Measurements from ENCODE around the gene LRRC74B.
"Not testable (repeated sequence)": the region's sequence is repeated elsewhere in the genome, so short reads cannot be mapped to it uniquely, and the experiment has no call there.

The LRRC74B gene

DNA sequence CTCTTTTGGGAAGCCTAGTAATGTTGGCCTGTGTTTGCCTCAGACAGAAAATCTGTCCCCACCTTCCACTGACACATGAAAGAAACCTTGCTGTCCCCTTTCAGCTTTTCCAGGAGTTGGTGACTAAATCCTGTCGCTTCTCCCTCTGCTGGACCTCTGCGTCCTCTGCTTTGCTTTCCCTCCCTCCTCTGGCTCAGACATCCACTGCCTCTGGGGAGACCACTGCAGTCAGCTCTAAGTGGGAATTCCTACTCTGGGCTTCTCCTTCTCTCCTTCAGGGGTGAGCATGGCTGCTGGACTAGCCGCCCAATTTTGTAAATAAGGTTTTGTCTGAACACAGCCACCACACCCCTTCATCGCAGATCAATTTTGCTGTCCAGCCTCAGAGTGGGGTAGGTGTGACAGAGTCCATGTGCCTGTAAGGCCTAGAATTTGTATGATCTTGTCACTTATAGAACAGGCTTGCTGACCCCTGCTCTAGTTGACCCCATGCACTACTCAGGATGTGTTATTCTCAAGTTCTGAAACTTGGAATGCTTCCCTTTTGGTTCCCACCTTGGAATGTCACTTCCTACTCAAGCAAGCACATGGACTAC is 23.0 kb downstream of the LRRC74B start:
- TF ChIP-seq, protein P1, sequence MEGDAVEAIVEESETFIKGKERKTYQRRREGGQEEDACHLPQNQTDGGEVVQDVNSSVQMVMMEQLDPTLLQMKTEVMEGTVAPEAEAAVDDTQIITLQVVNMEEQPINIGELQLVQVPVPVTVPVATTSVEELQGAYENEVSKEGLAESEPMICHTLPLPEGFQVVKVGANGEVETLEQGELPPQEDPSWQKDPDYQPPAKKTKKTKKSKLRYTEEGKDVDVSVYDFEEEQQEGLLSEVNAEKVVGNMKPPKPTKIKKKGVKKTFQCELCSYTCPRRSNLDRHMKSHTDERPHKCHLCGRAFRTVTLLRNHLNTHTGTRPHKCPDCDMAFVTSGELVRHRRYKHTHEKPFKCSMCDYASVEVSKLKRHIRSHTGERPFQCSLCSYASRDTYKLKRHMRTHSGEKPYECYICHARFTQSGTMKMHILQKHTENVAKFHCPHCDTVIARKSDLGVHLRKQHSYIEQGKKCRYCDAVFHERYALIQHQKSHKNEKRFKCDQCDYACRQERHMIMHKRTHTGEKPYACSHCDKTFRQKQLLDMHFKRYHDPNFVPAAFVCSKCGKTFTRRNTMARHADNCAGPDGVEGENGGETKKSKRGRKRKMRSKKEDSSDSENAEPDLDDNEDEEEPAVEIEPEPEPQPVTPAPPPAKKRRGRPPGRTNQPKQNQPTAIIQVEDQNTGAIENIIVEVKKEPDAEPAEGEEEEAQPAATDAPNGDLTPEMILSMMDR (IDR thresholded peaks at IDR 0.05; ENCODE audit: low read depth, low read length): no peak
- TF ChIP-seq, protein P2, sequence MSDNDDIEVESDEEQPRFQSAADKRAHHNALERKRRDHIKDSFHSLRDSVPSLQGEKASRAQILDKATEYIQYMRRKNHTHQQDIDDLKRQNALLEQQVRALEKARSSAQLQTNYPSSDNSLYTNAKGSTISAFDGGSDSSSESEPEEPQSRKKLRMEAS (IDR thresholded peaks at IDR 0.05; ENCODE audit: low read depth, low read length): no peak
- no peak for TF ChIP-seq POLR2A (IDR thresholded peaks at IDR 0.05; ENCODE audit: extremely low read depth, insufficient read length)
- no peak for TF ChIP-seq MYC (IDR thresholded peaks at IDR 0.05; ENCODE audit: low read depth, low read length)
- DNase-seq (ENCODE audit: low read depth): no peak
- no peak overlapping the region for H3K4me3 ChIP-seq (ENCODE audit: low read depth, low read length)

DNA sequence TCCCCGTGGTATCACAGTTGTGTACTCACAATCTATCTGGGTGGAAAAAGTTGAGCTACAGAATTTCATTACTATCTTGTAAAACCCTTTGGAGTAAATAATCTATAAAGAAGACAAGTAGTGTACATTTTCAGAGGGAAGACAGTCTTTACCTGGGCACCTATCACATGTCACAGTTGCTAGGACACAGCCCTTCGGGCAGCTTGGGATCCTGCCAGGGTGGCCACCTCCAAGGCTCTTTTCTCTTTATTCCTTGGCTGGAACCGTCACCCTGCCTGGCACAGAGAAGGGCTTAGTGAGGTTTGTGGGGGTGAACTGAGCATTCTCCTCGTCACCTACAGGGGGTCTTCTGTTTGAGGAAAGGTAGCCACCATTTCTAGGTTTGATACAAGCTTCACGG is 23.6 kb downstream of the LRRC74B start:
- H3K4me3 ChIP-seq (ENCODE audit: low read depth, low read length): no peak overlapping the region
- DNase-seq (ENCODE audit: low read depth): no peak
- TF ChIP-seq POLR2A (IDR thresholded peaks at IDR 0.05; ENCODE audit: extremely low read depth, insufficient read length): no peak
- TF ChIP-seq, protein P2 (IDR thresholded peaks at IDR 0.05; ENCODE audit: low read depth, low read length): no peak
- TF ChIP-seq, protein P1 (IDR thresholded peaks at IDR 0.05; ENCODE audit: low read depth, low read length): no peak
- TF ChIP-seq MYC (IDR thresholded peaks at IDR 0.05; ENCODE audit: low read depth, low read length): no peak

DNA sequence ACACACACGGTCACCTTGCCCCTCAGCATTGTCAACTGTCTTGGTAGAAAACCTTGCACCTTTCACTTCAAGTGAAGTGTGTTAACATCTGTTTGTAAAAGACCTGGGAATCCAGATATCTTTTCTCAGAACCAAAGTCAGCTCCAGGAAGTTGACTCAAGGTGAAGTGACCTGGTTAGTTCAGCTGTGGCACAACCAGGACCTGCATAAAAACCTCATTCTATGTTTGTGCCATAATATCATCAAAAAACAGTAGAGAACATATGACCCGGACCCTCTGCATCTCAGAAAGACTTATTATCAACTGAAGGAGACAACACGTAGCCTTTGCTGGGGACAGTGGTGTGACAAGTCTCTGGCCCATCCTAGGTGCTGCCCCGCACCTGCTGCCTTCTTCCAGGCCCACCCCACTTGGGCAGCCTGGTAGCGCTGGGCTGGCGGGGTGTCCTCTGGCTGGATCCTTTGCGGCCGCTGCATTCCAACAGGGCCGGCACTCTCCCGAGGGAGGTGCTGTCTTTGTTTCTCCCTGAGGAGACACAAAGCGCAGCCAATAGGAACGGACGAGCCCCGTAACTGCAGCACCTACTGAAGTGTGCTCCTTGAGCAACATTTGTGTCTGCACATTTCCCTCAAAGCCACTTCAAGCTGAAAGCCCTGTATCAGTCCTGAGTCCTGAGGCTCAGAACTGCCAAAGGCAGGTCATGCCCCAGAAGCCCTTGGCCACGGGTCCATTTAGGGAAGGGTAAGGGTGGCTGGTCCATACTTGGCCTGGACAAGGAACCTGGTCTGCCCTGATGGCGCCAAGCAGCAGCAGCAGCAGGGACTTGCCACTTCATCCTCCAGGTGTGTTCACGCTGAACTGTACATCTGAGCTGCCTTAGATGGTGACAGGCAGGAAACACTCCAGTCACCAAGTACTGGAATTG is 25.2 kb downstream of the LRRC74B start:
- no peak overlapping the region for H3K4me3 ChIP-seq (ENCODE audit: low read depth, low read length)
- no peak for TF ChIP-seq MYC (IDR thresholded peaks at IDR 0.05; ENCODE audit: low read depth, low read length)
- TF ChIP-seq, protein P2 (IDR thresholded peaks at IDR 0.05; ENCODE audit: low read depth, low read length): no peak
- no peak for TF ChIP-seq POLR2A (IDR thresholded peaks at IDR 0.05; ENCODE audit: extremely low read depth, insufficient read length)
- TF ChIP-seq, protein P1 (IDR thresholded peaks at IDR 0.05; ENCODE audit: low read depth, low read length): no peak
- no peak for DNase-seq (ENCODE audit: low read depth)

DNA sequence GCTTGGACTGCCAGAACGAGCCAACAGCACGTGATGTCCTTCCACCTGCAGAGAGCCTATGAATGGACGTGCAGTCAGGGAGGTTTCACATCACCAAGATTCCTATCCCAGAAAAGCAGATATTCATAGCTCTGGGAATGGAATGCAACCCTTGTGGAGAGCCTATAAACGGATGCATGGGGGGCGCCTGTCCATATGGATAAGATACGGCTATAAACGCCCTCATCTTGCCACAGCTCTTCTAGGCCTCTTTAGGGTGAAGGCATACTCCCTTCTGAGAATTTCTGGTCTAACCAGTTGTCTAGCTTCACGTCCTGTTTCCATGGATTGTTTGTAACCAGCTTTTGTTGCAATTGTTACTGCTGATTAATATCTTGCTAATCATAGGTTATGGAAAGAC is 26.1 kb downstream of the LRRC74B start:
- not testable (repeated sequence) for H3K4me3 ChIP-seq (ENCODE audit: low read depth, low read length); DNase-seq (ENCODE audit: low read depth)

DNA sequence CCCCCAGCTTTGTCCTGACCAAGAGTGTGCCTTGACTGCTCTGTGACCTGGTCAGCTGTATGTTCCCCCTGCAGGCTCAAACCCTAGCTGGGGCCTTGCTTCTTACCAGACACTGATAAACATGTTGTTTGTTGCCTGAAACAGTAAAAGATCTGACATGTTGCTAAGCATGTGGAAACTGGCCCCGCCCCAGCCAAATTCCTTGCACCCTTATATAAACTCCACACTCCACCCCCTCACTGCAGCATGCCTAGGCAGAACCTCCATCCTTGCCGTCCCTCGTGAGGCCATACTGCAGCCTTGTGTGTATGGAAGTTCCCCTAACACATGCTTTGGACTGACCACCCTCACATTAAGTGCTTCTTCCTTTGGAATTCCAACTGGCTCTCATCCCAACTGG is 27.3 kb downstream of the LRRC74B start:
- TF ChIP-seq, protein P2 (IDR thresholded peaks at IDR 0.05; ENCODE audit: low read depth, low read length): no peak
- TF ChIP-seq MYC (IDR thresholded peaks at IDR 0.05; ENCODE audit: low read depth, low read length) (no peak), POLR2A (IDR thresholded peaks at IDR 0.05; ENCODE audit: extremely low read depth, insufficient read length) (no peak)
- TF ChIP-seq, protein P1 (IDR thresholded peaks at IDR 0.05; ENCODE audit: low read depth, low read length): no peak
- H3K4me3 ChIP-seq (ENCODE audit: low read depth, low read length): no peak overlapping the region
- DNase-seq (ENCODE audit: low read depth): no peak

DNA sequence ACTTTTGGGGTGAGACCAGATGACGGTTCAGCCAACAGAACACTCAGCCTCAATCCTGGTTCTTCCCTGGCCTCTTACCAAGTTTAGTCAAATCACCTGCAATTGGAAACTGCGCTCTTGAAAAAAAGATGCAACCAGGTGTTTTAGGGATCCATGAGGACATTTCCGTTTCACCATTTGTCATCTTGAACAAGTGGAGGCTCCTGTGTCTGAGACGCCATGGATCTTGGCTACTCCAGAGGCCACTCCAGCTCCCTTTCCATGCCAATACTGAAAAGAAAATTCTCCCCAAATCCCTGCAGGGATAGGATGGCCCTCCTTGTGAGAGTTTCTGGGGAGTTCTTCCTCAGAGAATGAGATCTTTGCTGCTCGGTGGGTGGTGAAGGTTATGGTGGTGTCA is 27.7 kb downstream of the LRRC74B start:
- no peak overlapping the region for H3K4me3 ChIP-seq (ENCODE audit: low read depth, low read length)
- TF ChIP-seq, protein P1 (IDR thresholded peaks at IDR 0.05; ENCODE audit: low read depth, low read length): no peak
- TF ChIP-seq MYC (IDR thresholded peaks at IDR 0.05; ENCODE audit: low read depth, low read length) (no peak), POLR2A (IDR thresholded peaks at IDR 0.05; ENCODE audit: extremely low read depth, insufficient read length) (no peak)
- TF ChIP-seq, protein P2 (IDR thresholded peaks at IDR 0.05; ENCODE audit: low read depth, low read length): no peak
- no peak for DNase-seq (ENCODE audit: low read depth)
